GM18507 (cell line): ENCODE data around the gene SUB1.

Source experiments
- DNase-seq: peaks from one replicate; pipeline ENCODE4 v3.0.0; 2011; ENCODE audit warnings: low read depth; ENCODE audit not compliant: insufficient read length; ENCODE audit errors: extremely low spot score
- FAIRE-seq: peaks from 2 replicates; lab custom pipeline; 2011; peaks lifted over from hg19 to GRCh38; lab: Jason Lieb, UNC

Gene SUB1

GRCh38 chr5:32597041-32597629, 11.8 kb downstream of the SUB1 start:
- no peak for DNase-seq
- no peak for FAIRE-seq

- no peak for FAIRE-seq
- no peak for DNase-seq
Observed at GRCh38 chr5:32598260-32598937, 13.0 kb downstream of the SUB1 start.

- FAIRE-seq (no peak), DNase-seq (no peak)
Observed at GRCh38 chr5:32598997-32599549, 13.7 kb downstream of the SUB1 start.

- no peak for DNase-seq
- no peak for FAIRE-seq
Observed at GRCh38 chr5:32600054-32600622, 14.8 kb downstream of the SUB1 start.

GRCh38 chr5:32601623-32602295, 16.4 kb downstream of the SUB1 start:
- FAIRE-seq (peak; percentile 53), DNase-seq (no peak)

- no peak for DNase-seq
- FAIRE-seq = no peak
Observed at GRCh38 chr5:32602906-32603305, 17.5 kb downstream of the SUB1 start.

GRCh38 chr5:32604800-32605765, 19.7 kb downstream of the SUB1 start:
- FAIRE-seq = no peak
- no peak for DNase-seq

- DNase-seq = no peak
- FAIRE-seq = peak; percentile 5
Observed at GRCh38 chr5:32605766-32606152, 20.4 kb downstream of the SUB1 start.

- DNase-seq = no peak
- no peak for FAIRE-seq
Observed at GRCh38 chr5:32612134-32612888, 27.0 kb downstream of the SUB1 start.

- DNase-seq (peak; percentile 60), FAIRE-seq (peak; percentile 85)
Observed at GRCh38 chr5:32613050-32613672, 27.8 kb downstream of the SUB1 start.

GRCh38 chr5:32615236-32615635, 29.9 kb downstream of the SUB1 start:
- FAIRE-seq (no peak), DNase-seq (no peak)

- DNase-seq = no peak
- FAIRE-seq = no peak
Observed at GRCh38 chr5:32618962-32619361, 33.6 kb downstream of the SUB1 start.

GRCh38 chr5:32621256-32621655, 35.9 kb downstream of the SUB1 start:
- FAIRE-seq = no peak

GRCh38 chr5:32625106-32625505, 39.7 kb downstream of the SUB1 start:
- DNase-seq (no peak), FAIRE-seq (no peak)

More at GRCh38 chr5:32621256-32621655, 35.9 kb downstream of the SUB1 start:
- DNase-seq = no peak

- no peak for FAIRE-seq
- DNase-seq = no peak
Observed at GRCh38 chr5:32625547-32625946, 40.2 kb downstream of the SUB1 start.

- FAIRE-seq = no peak
Observed at GRCh38 chr5:32627219-32627870, 42.0 kb downstream of the SUB1 start.

GRCh38 chr5:32628049-32628844, 42.9 kb downstream of the SUB1 start:
- no peak for FAIRE-seq

More at GRCh38 chr5:32627219-32627870, 42.0 kb downstream of the SUB1 start:
- no peak for DNase-seq

More at GRCh38 chr5:32628049-32628844, 42.9 kb downstream of the SUB1 start:
- no peak for DNase-seq
